ENCODE measurements around the gene TPK1. TPM values are rescaled to one million over a fixed set of nuclear protein-coding genes. Genes with fewer than 3 reads are reported as not detected.

The TPK1 gene
- polyA plus RNA-seq, 1 of the 3 experiments (the other 2 are of a cell fraction), result 3.3 TPM

DNA sequence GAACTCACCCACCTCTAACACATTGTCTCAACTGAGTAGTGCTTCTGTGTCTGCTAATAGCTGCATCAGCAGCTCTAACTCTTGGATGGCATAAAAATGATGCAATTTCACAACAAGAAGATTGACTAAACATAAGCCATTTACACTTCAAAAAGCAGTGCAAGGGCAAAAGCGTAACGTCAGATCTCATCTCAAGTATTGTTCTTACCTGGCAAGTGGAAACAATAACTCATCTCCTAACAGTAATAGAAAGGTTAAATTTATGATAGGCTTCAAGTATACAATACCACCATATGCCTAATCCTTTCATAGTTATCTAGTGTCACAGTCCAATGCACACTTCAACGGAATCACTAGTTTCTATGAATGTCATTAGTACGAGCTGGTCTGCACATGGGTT, 14.8 kb downstream of the TPK1 start (continued):
- TF ChIP-seq RXRA (IDR thresholded peaks at IDR 0.05; ENCODE audit: borderline replicate concordance, low read depth) (no peak), GATA2 (CRISPR knock-in tag; IDR thresholded peaks at IDR 0.05) (no peak), YY1 (IDR thresholded peaks at IDR 0.05; ENCODE audit: low read depth) (no peak)

DNA sequence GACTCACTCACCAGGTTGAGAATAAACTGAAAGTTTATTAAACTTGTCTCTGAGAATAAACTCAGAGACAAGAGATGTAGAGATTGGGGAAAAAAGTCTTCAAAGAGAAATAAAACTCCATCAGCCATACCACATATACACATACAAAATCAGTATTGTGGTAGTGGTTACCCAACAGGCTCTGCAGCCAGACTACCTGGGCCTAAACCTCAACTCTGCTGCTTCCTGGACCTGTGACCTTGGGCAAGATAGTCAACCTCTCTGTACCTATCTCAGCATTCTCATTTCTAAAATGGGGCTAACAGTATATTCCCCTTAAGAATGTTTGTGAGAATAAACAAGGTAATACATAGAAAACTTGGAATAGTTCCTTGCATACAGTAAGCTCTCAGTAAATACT, 15.3 kb downstream of the TPK1 start:
- Histone ChIP-seq H3F3A (replicated peaks; ENCODE audit: insufficient read depth) (peaks cover 4% of the 10 kb centered on the region), H3K79me2 (ENCODE audit: insufficient read depth) (no peaks in the 10 kb centered on the region), H3K9ac (no peak overlapping the region), H3K27me3 (ENCODE audit: insufficient read depth) (no peaks in the 10 kb centered on the region), H3K4me2 (no peak overlapping the region), H3K4me3 (ENCODE audit: low read depth in 2 of 2, low read length in 1 of 2) (no peak overlapping the region), H3K36me3 (replicated peaks in 1 of 2; ENCODE audit: control insufficient read depth in 1 of 2, insufficient read depth in 2 of 2, low read length in 1 of 2) (no peaks in the 10 kb centered on the region), H3K27ac (ENCODE audit: low read depth in 2 of 2, low read length in 1 of 2) (no peak overlapping the region), H4K20me1 (ENCODE audit: insufficient read depth) (no peaks in the 10 kb centered on the region), H2AFZ (ENCODE audit: low read depth) (no peak overlapping the region), H3K4me1 (ENCODE audit: control insufficient read depth in 1 of 2, insufficient read depth in 2 of 2, low read depth in 1 of 2, low read length in 1 of 2) (peaks cover 4 to 17% of the 10 kb centered on the region in 2 experiments; a peak in 3 of 4 replicates), H3K9me3 (no peaks in the 10 kb centered on the region), H3K9me2 (no peaks in the 10 kb centered on the region)
- ChIA-PET POLR2A (no interaction called here), CTCF (no interaction called here)
- DNase-seq, result no peak
- TF ChIP-seq CHD2 (IDR thresholded peaks at IDR 0.05; ENCODE audit: low read length, partially characterized antibody) (no peak), GABPA (IDR thresholded peaks at IDR 0.05; ENCODE audit: low read depth) (no peak), YY1 (IDR thresholded peaks at IDR 0.05; ENCODE audit: low read depth) (no peak), RAD21 (IDR thresholded peaks at IDR 0.05; ENCODE audit: low read length) (no peak), MXI1 (IDR thresholded peaks at IDR 0.05; ENCODE audit: low read depth, low read length) (no peak), FOSL2 (IDR thresholded peaks at IDR 0.05; ENCODE audit: borderline replicate concordance, low read depth) (no peak), MEF2A (IDR thresholded peaks at IDR 0.05; ENCODE audit: borderline replicate concordance, low read depth) (no peak), TEAD4 (IDR thresholded peaks at IDR 0.05; ENCODE audit: borderline replicate concordance, insufficient read depth) (no peak), JUND (IDR thresholded peaks at IDR 0.05) (no peak), EZH2phosphoT487 (IDR thresholded peaks at IDR 0.05; ENCODE audit: borderline replicate concordance, low read depth) (no peak), TAF1 (IDR thresholded peaks at IDR 0.05; ENCODE audit: borderline replicate concordance, low read depth, low read length) (no peak), SIN3A (IDR thresholded peaks at IDR 0.05; ENCODE audit: borderline replicate concordance, low read depth, low read length) (no peak), FOXJ3 (CRISPR knock-in tag; IDR thresholded peaks at IDR 0.05) (no peak), GATA2 (CRISPR knock-in tag; IDR thresholded peaks at IDR 0.05) (no peak)
- TF ChIP-seq, protein P1, sequence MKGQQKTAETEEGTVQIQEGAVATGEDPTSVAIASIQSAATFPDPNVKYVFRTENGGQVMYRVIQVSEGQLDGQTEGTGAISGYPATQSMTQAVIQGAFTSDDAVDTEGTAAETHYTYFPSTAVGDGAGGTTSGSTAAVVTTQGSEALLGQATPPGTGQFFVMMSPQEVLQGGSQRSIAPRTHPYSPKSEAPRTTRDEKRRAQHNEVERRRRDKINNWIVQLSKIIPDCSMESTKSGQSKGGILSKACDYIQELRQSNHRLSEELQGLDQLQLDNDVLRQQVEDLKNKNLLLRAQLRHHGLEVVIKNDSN (IDR thresholded peaks at IDR 0.05; ENCODE audit: borderline replicate concordance, low read depth), result no peak
- TF ChIP-seq, protein P2, sequence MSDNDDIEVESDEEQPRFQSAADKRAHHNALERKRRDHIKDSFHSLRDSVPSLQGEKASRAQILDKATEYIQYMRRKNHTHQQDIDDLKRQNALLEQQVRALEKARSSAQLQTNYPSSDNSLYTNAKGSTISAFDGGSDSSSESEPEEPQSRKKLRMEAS (IDR thresholded peaks at IDR 0.05; ENCODE audit: low read depth), result no peak
- TF ChIP-seq, protein P3, sequence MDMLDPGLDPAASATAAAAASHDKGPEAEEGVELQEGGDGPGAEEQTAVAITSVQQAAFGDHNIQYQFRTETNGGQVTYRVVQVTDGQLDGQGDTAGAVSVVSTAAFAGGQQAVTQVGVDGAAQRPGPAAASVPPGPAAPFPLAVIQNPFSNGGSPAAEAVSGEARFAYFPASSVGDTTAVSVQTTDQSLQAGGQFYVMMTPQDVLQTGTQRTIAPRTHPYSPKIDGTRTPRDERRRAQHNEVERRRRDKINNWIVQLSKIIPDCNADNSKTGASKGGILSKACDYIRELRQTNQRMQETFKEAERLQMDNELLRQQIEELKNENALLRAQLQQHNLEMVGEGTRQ (IDR thresholded peaks at IDR 0.05; ENCODE audit: borderline replicate concordance, low read depth, low read length), result no peak
